ENCODE results near the gene LRRC59. TPM values are rescaled to one million over a fixed set of nuclear protein-coding genes. Genes with fewer than 3 reads are reported as not detected.

The LRRC59 gene
- total RNA-seq, 1 experiment from 2014 or later = 177 TPM

GRCh38 chr17:50346313-50347116, 50.8 kb downstream of the LRRC59 start:
- BruUV-seq (replicated peaks) = no TSS peak
- no peak for DNase-seq (ENCODE audit: low spot score)
- CTCF ChIA-PET = no interaction called here
- H3K9me3 ChIP-seq (ENCODE audit: low read depth, low read length, poor library complexity, severe bottlenecking) = no peaks in the 10 kb centered on the region
- H3K27me3 ChIP-seq (replicated peaks; ENCODE audit: insufficient read depth, low read depth, low read length, poor library complexity) = no peaks in the 10 kb centered on the region
- peak overlapping the region; percentile 72 for H3K4me3 ChIP-seq (ENCODE audit: low read depth, low read length, poor library complexity, severe bottlenecking)
- intact Hi-C loops (cut with micrococcal nuclease; ENCODE audit: unreplicated experiment) = no loop called here
- TF ChIP-seq EZH2 (IDR thresholded peaks at IDR 0.05; ENCODE audit: borderline replicate concordance, low read depth, low read length, poor library complexity, severe bottlenecking) = no peak
- no peak for TF ChIP-seq CTCF (conservative IDR thresholded peaks at IDR 0.05; ENCODE audit: low read depth, low read length)
- H3K36me3 ChIP-seq (ENCODE audit: insufficient read depth, low read length, poor library complexity, severe bottlenecking) = no peaks in the 10 kb centered on the region
- POLR2A ChIA-PET (ENCODE audit: low non-redundant PET) = interaction anchor here (0.6 kb wide), 1 partner anchor 84 kb away, joined by 4 read pairs; no protein-coding TSS in a partner anchor
- peak overlapping the region; percentile 55 for H3K27ac ChIP-seq (ENCODE audit: low read depth, low read length, poor library complexity, severe bottlenecking)
- H3K4me1 ChIP-seq (ENCODE audit: insufficient read depth, low read length, poor library complexity, severe bottlenecking) = peaks cover 3% of the 10 kb centered on the region

GRCh38 chr17:50345432-50346312, 51.7 kb downstream of the LRRC59 start, which contains the start of gene XYLT2:
Gene XYLT2 (plus strand): TSS chr17:50346126. CDS start chr17:50346141, 15 bp downstream.
- no TSS peak for BruUV-seq (replicated peaks)
- no peaks in the 10 kb centered on the region for H3K9me3 ChIP-seq (ENCODE audit: low read depth, low read length, poor library complexity, severe bottlenecking)
- peak; percentile 94 for DNase-seq (ENCODE audit: low spot score)
- H3K4me3 ChIP-seq (ENCODE audit: low read depth, low read length, poor library complexity, severe bottlenecking) = peak within 1 kb of the TSS; percentile 72
- peaks cover 3% of the 10 kb centered on the region for H3K4me1 ChIP-seq (ENCODE audit: insufficient read depth, low read length, poor library complexity, severe bottlenecking)
- POLR2A ChIA-PET (ENCODE audit: low non-redundant PET) = interaction anchor here (0.6 kb wide), 1 partner anchor 83 kb away, joined by 4 read pairs; no protein-coding TSS in a partner anchor
- H3K27ac ChIP-seq (ENCODE audit: low read depth, low read length, poor library complexity, severe bottlenecking) = peak within 1 kb of the TSS; percentile 55
- intact Hi-C loops (cut with micrococcal nuclease; ENCODE audit: unreplicated experiment) = no loop called here
- TF ChIP-seq EZH2 (IDR thresholded peaks at IDR 0.05; ENCODE audit: borderline replicate concordance, low read depth, low read length, poor library complexity, severe bottlenecking) (no peak), CTCF (conservative IDR thresholded peaks at IDR 0.05; ENCODE audit: low read depth, low read length) (no peak)
- H3K27me3 ChIP-seq (replicated peaks; ENCODE audit: insufficient read depth, low read depth, low read length, poor library complexity) = no peaks in the 10 kb centered on the region
- CTCF ChIA-PET = no interaction called here
- no peaks in the 10 kb centered on the region for H3K36me3 ChIP-seq (ENCODE audit: insufficient read depth, low read length, poor library complexity, severe bottlenecking)

GRCh38 chr17:50344731-50345365, 52.5 kb downstream of the LRRC59 start:
- CTCF ChIA-PET = no interaction called here
- no peaks in the 10 kb centered on the region for H3K27me3 ChIP-seq (replicated peaks; ENCODE audit: insufficient read depth, low read depth, low read length, poor library complexity)
- BruUV-seq (replicated peaks) = no TSS peak
- no peaks in the 10 kb centered on the region for H3K36me3 ChIP-seq (ENCODE audit: insufficient read depth, low read length, poor library complexity, severe bottlenecking)
- no peak for DNase-seq (ENCODE audit: low spot score)
- no peaks in the 10 kb centered on the region for H3K9me3 ChIP-seq (ENCODE audit: low read depth, low read length, poor library complexity, severe bottlenecking)
- peaks cover 3% of the 10 kb centered on the region for H3K4me1 ChIP-seq (ENCODE audit: insufficient read depth, low read length, poor library complexity, severe bottlenecking)
- POLR2A ChIA-PET (ENCODE audit: low non-redundant PET) = no interaction called here
- intact Hi-C loops (cut with micrococcal nuclease; ENCODE audit: unreplicated experiment) = no loop called here
- TF ChIP-seq CTCF (conservative IDR thresholded peaks at IDR 0.05; ENCODE audit: low read depth, low read length) (no peak), EZH2 (IDR thresholded peaks at IDR 0.05; ENCODE audit: borderline replicate concordance, low read depth, low read length, poor library complexity, severe bottlenecking) (no peak)
- H3K4me3 ChIP-seq (ENCODE audit: low read depth, low read length, poor library complexity, severe bottlenecking) = no peak overlapping the region
- H3K27ac ChIP-seq (ENCODE audit: low read depth, low read length, poor library complexity, severe bottlenecking) = no peak overlapping the region

All from A673 (cell line).